OCI-LY7 (cell line): ENCODE measurements around the gene RHBDD1. TPM values are rescaled to one million over a fixed set of nuclear protein-coding genes. Genes with fewer than 3 reads are reported as not detected.
A peak's percentile ranks its signal among the peaks of the same experiment; 100 is the strongest.

Experiments
- BruUV-seq: library from RNA; stranded (reverse); fragments of 400-500 nt; replicated peaks from 2 replicates; lab custom pipeline; 2021; lab: Mats Ljungman, UMichigan
- CTCF ChIA-PET: fragments of 300-600 bp; sonication (Branson Sonifier 250); formaldehyde crosslinking; loops from one replicate; lab custom pipeline; 2022; ENCODE audit warnings: antibody characterized with exemption; ENCODE audit not compliant: unreplicated experiment; lab: Charles Lee
- POLR2A ChIA-PET: fragments of 300-600 bp; sonication (Branson Sonifier 250); formaldehyde crosslinking; loops from one replicate; lab custom pipeline; 2022; ENCODE audit warnings: antibody characterized with exemption; lab: Charles Lee
- DNase-seq: peaks from one replicate; pipeline ENCODE4 v3.0.0-alpha.2; 2015; ENCODE audit warnings: low spot score
- H2AFZ ChIP-seq: fragments of 200-600 bp; sonication (generic), shearing (Covaris generic); 2 replicates; pipeline ENCODE4 v1.6.1; 2014; ENCODE audit warnings: mild to moderate bottlenecking, antibody characterized with exemption, low read length, moderate library complexity
- H3K27ac ChIP-seq: fragments of 200-600 bp; sonication (generic); 2 replicates; pipeline ENCODE4 v1.5.1; 2014; ENCODE audit warnings: mixed run types, low read depth, mild to moderate bottlenecking, moderate library complexity, low read length, inconsistent platforms; ENCODE audit not compliant: poor library complexity, severe bottlenecking
- H3K36me3 ChIP-seq: fragments of 200-600 bp; sonication (generic); 2 replicates; pipeline ENCODE4 v1.6.1; 2014; ENCODE audit warnings: mild to moderate bottlenecking, antibody characterized with exemption, low read length, moderate library complexity, mixed read lengths; ENCODE audit not compliant: insufficient read depth
- H3K4me1 ChIP-seq: fragments of 200-600 bp; sonication (generic); 2 replicates; pipeline ENCODE4 v1.5.1; 2014; ENCODE audit warnings: mild to moderate bottlenecking, low read length; ENCODE audit not compliant: insufficient read depth, poor library complexity, severe bottlenecking
- H3K4me2 ChIP-seq: fragments of 200-600 bp; sonication (generic); 2 replicates; pipeline ENCODE4 v1.6.1; 2014; ENCODE audit warnings: mild to moderate bottlenecking, low read length
- H3K4me3 ChIP-seq: fragments of 200-600 bp; sonication (generic); 2 replicates; pipeline ENCODE4 v1.5.1; 2014; ENCODE audit warnings: mild to moderate bottlenecking, low read depth, low read length; ENCODE audit not compliant: poor library complexity, severe bottlenecking
- H3K79me2 ChIP-seq: fragments of 200-600 bp; sonication (generic); 2 replicates; pipeline ENCODE4 v1.6.1; 2016; ENCODE audit warnings: low read depth, mild to moderate bottlenecking, low read length, moderate library complexity, mixed read lengths; ENCODE audit not compliant: insufficient read depth
- H3K9me2 ChIP-seq: fragments of 200-600 bp; sonication (generic); 2 replicates; pipeline ENCODE4 v1.6.1; 2016; ENCODE audit warnings: mild to moderate bottlenecking, low read length, mixed read lengths; ENCODE audit not compliant: insufficient read depth
- H3K9me3 ChIP-seq: fragments of 200-600 bp; sonication (generic); 2 replicates; pipeline ENCODE4 v1.6.1; 2014; ENCODE audit warnings: mild to moderate bottlenecking, mixed run types, low read length, mixed read lengths
- H4K20me1 ChIP-seq: fragments of 200-600 bp; sonication (generic); 2 replicates; pipeline ENCODE4 v1.6.1; 2014; ENCODE audit warnings: mild to moderate bottlenecking, antibody characterized with exemption, low read length, moderate library complexity, mixed read lengths; ENCODE audit not compliant: insufficient read depth
- CTCF ChIP-seq: fragments of 200-600 bp; sonication (generic); conservative IDR thresholded peaks from 2 replicates; pipeline ENCODE4 v1.5.1; 2014; ENCODE audit warnings: mild to moderate bottlenecking, antibody characterized with exemption, low read length, moderate library complexity, mixed read lengths
- EZH2phosphoT487 ChIP-seq: fragments of 200-600 bp; sonication (generic); IDR thresholded peaks from 2 replicates; pipeline ENCODE4 v1.6.1; 2018; ENCODE audit warnings: low read depth, borderline replicate concordance, mild to moderate bottlenecking, mixed run types, antibody characterized with exemption, low read length, moderate library complexity, mixed read lengths
- intact Hi-C: fragments of 100-400 bp; cut with micrococcal nuclease; formaldehyde crosslinking; loops from one replicate; pipeline ENCODE4 v1.10.0; 2022; ENCODE audit not compliant: unreplicated experiment
- total RNA-seq, 2 experiments: library from RNA; depleted of rRNA in 1 of 2; stranded (reverse); fragments of >200 nt in 1 of 2; shearing (Covaris generic) in 1 of 2; gene quantifications; 2 replicates each; pipeline ENCODE4 v1.2.3, GENCODE V29; 2014 to 2022

Gene RHBDD1
- total RNA-seq, 2 experiments from 2014 or later, result 40.8 to 80.3 TPM

- DNase-seq, result peak; percentile 79
- Histone ChIP-seq H3K36me3 (peaks cover 81% of the 10 kb centered on the region), H3K27ac (peak overlapping the region; percentile 75), H3K4me2 (peak overlapping the region; percentile 66), H2AFZ (no peak overlapping the region), H3K79me2 (peaks cover 52% of the 10 kb centered on the region; the same call in 1 of the 2 replicates), H3K4me3 (peak overlapping the region; percentile 12), H4K20me1 (no peaks in the 10 kb centered on the region), H3K4me1 (peaks cover 59% of the 10 kb centered on the region), H3K9me3 (peaks cover 32% of the 10 kb centered on the region; the same call in 1 of the 2 replicates), H3K9me2 (no peaks in the 10 kb centered on the region)
- intact Hi-C loops, result loop anchor here (2.0 kb wide), 2 partner anchors 54 to 80 kb away; partner anchors contain the start of gene RHBDD1
- POLR2A ChIA-PET, result interaction anchor here (0.6 to 5.5 kb wide), 6 partner anchors 9 to 128 kb away, joined by 3 to 34 read pairs (median 4); no protein-coding TSS in a partner anchor
- TF ChIP-seq EZH2phosphoT487 (no peak), CTCF (peak; percentile 21; the same call in 1 of the 2 replicates)
- no TSS peak for BruUV-seq
- CTCF ChIA-PET, result interaction anchor here (1.0 kb wide), 1 partner anchor 78 kb away, joined by 3 read pairs; no protein-coding TSS in a partner anchor
These were observed 80.8 kb downstream of the RHBDD1 start for GRCh38 chr2:226916669-226917068.

- H3K4me3 ChIP-seq, result no peak overlapping the region
- CTCF ChIA-PET, result no interaction called here
- intact Hi-C loops, result no loop called here
- no peak overlapping the region for H2AFZ ChIP-seq
- H3K27ac ChIP-seq, result no peak overlapping the region
- no peaks in the 10 kb centered on the region for H3K4me1 ChIP-seq
- H3K79me2 ChIP-seq, result no peaks in the 10 kb centered on the region
- H3K4me2 ChIP-seq, result no peak overlapping the region
- H4K20me1 ChIP-seq, result no peaks in the 10 kb centered on the region
- TF ChIP-seq EZH2phosphoT487, result no peak
- no peak for TF ChIP-seq CTCF
- peak; percentile 15 for DNase-seq
- 0 out of 2 replicates have a peak, but pooled peaks cover 4% of the 10 kb centered on the region for H3K9me2 ChIP-seq
- POLR2A ChIA-PET, result no interaction called here
- no TSS peak for BruUV-seq
- no peaks in the 10 kb centered on the region for H3K9me3 ChIP-seq
- H3K36me3 ChIP-seq, result peaks cover 19% of the 10 kb centered on the region
These were observed 96.6 kb downstream of the RHBDD1 start for GRCh38 chr2:226932443-226932842.

- Histone ChIP-seq H3K4me2 (no peak overlapping the region), H3K79me2 (no peaks in the 10 kb centered on the region), H4K20me1 (no peaks in the 10 kb centered on the region), H2AFZ (no peak overlapping the region), H3K4me3 (no peak overlapping the region), H3K36me3 (peaks cover 19% of the 10 kb centered on the region), H3K9me3 (no peaks in the 10 kb centered on the region), H3K9me2 (0 out of 2 replicates have a peak, but pooled peaks cover 4% of the 10 kb centered on the region), H3K27ac (no peak overlapping the region), H3K4me1 (no peaks in the 10 kb centered on the region)
- TF ChIP-seq EZH2phosphoT487, result no peak
- no peak for TF ChIP-seq CTCF
- CTCF ChIA-PET, result no interaction called here
- POLR2A ChIA-PET, result interaction anchor here (1.0 to 1.2 kb wide), 3 partner anchors 14 to 50 kb away, joined by 3 to 4 read pairs (median 3); no protein-coding TSS in a partner anchor
- no peak for DNase-seq
- intact Hi-C loops, result no loop called here
- no TSS peak for BruUV-seq
These were observed 98.8 kb downstream of the RHBDD1 start for GRCh38 chr2:226934546-226935201.
